ENCODE measurements around the gene NR2F2. TPM values are rescaled to one million over a fixed set of nuclear protein-coding genes. Genes with fewer than 3 reads are reported as not detected.
A peak's percentile ranks its signal among the peaks of the same experiment; 100 is the strongest.

NR2F2 gene
- total RNA-seq, 2 donors from 2014 or later, result 31.8 to 49.8 TPM

GRCh38 chr15:96355568-96356187 is 25.2 kb downstream of the NR2F2 start:
- Histone ChIP-seq H3K4me1 (ENCODE audit: control insufficient read depth in 1 of 2, low read depth in 2 of 2) (peaks cover 4 to 38% of the 10 kb centered on the region in 2 donors), H3K27me3 (replicated peaks; ENCODE audit: insufficient read depth) (no peaks in the 10 kb centered on the region), H3K4me3 (no peak overlapping the region), H3K27ac (peak overlapping the region in 1 of 2 donors; percentile 85), H3K9me3 (no peaks in the 10 kb centered on the region), H3K36me3 (no peaks in the 10 kb centered on the region)
- ATAC-seq (ENCODE audit: insufficient number of reproducible peaks, low FRiP score, low read depth) (no peak), DNase-seq (ENCODE audit: low spot score) (no peak)
- TF ChIP-seq, protein P1, sequence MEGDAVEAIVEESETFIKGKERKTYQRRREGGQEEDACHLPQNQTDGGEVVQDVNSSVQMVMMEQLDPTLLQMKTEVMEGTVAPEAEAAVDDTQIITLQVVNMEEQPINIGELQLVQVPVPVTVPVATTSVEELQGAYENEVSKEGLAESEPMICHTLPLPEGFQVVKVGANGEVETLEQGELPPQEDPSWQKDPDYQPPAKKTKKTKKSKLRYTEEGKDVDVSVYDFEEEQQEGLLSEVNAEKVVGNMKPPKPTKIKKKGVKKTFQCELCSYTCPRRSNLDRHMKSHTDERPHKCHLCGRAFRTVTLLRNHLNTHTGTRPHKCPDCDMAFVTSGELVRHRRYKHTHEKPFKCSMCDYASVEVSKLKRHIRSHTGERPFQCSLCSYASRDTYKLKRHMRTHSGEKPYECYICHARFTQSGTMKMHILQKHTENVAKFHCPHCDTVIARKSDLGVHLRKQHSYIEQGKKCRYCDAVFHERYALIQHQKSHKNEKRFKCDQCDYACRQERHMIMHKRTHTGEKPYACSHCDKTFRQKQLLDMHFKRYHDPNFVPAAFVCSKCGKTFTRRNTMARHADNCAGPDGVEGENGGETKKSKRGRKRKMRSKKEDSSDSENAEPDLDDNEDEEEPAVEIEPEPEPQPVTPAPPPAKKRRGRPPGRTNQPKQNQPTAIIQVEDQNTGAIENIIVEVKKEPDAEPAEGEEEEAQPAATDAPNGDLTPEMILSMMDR (IDR thresholded peaks at IDR 0.05), result no peak

- DNase-seq (ENCODE audit: low spot score), result no peak
- ATAC-seq (ENCODE audit: insufficient number of reproducible peaks, low FRiP score, low read depth), result peak; percentile 73
- H3K4me3 ChIP-seq, result peak overlapping the region; percentile 81
- no peaks in the 10 kb centered on the region for H3K9me3 ChIP-seq
- H3K4me1 ChIP-seq (ENCODE audit: control insufficient read depth in 1 of 2, low read depth in 2 of 2), result peaks cover 4 to 45% of the 10 kb centered on the region in 2 donors
- no peaks in the 10 kb centered on the region for H3K27me3 ChIP-seq (replicated peaks; ENCODE audit: insufficient read depth)
- TF ChIP-seq, protein P1 (IDR thresholded peaks at IDR 0.05), result peak; percentile 97
- H3K27ac ChIP-seq, result peak overlapping the region in 1 of 2 donors; percentile 0
- H3K36me3 ChIP-seq, result no peaks in the 10 kb centered on the region
These were observed 26.3 kb downstream of the NR2F2 start for GRCh38 chr15:96356494-96357455.

GRCh38 chr15:96358001-96358801 is 27.7 kb downstream of the NR2F2 start:
- ATAC-seq (ENCODE audit: insufficient number of reproducible peaks, low FRiP score, low read depth) (no peak), DNase-seq (ENCODE audit: low spot score) (no peak)
- TF ChIP-seq, protein P1 (IDR thresholded peaks at IDR 0.05), result no peak
- H3K27me3 ChIP-seq (replicated peaks; ENCODE audit: insufficient read depth), result no peaks in the 10 kb centered on the region
- peaks cover 4 to 45% of the 10 kb centered on the region in 2 donors for H3K4me1 ChIP-seq (ENCODE audit: control insufficient read depth in 1 of 2, low read depth in 2 of 2)
- H3K36me3 ChIP-seq, result no peaks in the 10 kb centered on the region
- H3K9me3 ChIP-seq, result no peaks in the 10 kb centered on the region
- H3K4me3 ChIP-seq, result peak overlapping the region; percentile 81
- no peak overlapping the region for H3K27ac ChIP-seq

DNA sequence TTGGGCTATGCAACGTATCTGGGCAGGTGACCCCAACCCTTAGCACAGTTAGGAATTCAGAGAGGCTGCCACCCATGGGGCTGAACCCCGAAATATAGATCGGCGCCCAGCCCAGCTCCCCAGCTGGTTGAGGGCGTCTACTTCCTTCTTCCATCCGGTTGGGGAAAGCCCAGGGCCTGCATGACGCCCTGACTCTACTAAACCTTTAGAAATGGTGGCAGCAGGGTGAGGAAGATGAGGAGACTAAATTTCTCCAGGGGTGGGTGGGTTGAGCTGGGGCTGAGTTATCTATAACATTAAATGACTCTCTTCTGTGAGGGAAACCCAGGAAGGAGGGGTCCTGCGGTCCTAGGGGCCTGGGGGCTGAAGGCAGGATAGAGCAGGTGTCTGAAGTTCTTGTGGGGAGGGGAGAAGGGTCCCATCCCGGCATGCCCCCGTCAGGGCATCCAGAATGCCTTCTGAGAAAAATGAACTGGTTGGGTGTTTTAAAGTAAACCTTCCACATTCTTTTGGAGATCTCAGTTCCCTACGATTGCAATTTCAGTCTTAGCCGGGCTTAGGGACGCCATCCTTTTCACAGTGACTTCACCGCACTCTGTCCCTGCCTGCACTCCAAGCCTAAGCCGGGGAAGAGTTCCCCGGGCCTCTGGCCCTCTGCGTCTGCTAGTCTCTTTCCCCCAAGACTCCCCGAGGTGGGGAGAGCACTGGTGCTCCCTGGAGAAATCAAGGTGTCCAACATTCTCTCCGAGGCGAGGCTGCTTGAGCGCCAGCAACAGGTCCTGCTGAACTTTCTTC is 28.5 kb downstream of the NR2F2 start:
- Histone ChIP-seq H3K9me3 (no peaks in the 10 kb centered on the region), H3K27me3 (replicated peaks; ENCODE audit: insufficient read depth) (no peaks in the 10 kb centered on the region), H3K36me3 (no peaks in the 10 kb centered on the region), H3K4me3 (no peak overlapping the region), H3K4me1 (ENCODE audit: control insufficient read depth in 1 of 2, low read depth in 2 of 2) (peaks cover 4 to 45% of the 10 kb centered on the region in 2 donors), H3K27ac (no peak overlapping the region)
- no peak for DNase-seq (ENCODE audit: low spot score)
- no peak for ATAC-seq (ENCODE audit: insufficient number of reproducible peaks, low FRiP score, low read depth)
- TF ChIP-seq, protein P1 (IDR thresholded peaks at IDR 0.05), result no peak

All from thoracic aorta (tissue), 2 donors.